AG09309 (cell line): ENCODE results near the gene PARPBP.
"Not testable (repeated sequence)": the region's sequence is repeated elsewhere in the genome, so short reads cannot be mapped to it uniquely, and the experiment has no call there.

Experiments used
- DNase-seq: peaks from one replicate; pipeline ENCODE4 v3.0.0-alpha.2; 2010; ENCODE audit warnings: low read depth
- H3K4me3 ChIP-seq: 2 replicates; pipeline ENCODE4 v1.5.1; 2011; ENCODE audit warnings: mild to moderate bottlenecking, low read depth, low read length, moderate library complexity; ENCODE audit not compliant: control insufficient read depth
- TF ChIP-seq, protein P1 (sequence below): IDR thresholded peaks from 2 replicates; pipeline ENCODE4 v1.5.1; 2011; ENCODE audit warnings: mild to moderate bottlenecking, low read depth, low read length, inconsistent platforms; ENCODE audit not compliant: insufficient read depth, control insufficient read depth; ENCODE audit errors: missing control alignments

The PARPBP gene, protein sequence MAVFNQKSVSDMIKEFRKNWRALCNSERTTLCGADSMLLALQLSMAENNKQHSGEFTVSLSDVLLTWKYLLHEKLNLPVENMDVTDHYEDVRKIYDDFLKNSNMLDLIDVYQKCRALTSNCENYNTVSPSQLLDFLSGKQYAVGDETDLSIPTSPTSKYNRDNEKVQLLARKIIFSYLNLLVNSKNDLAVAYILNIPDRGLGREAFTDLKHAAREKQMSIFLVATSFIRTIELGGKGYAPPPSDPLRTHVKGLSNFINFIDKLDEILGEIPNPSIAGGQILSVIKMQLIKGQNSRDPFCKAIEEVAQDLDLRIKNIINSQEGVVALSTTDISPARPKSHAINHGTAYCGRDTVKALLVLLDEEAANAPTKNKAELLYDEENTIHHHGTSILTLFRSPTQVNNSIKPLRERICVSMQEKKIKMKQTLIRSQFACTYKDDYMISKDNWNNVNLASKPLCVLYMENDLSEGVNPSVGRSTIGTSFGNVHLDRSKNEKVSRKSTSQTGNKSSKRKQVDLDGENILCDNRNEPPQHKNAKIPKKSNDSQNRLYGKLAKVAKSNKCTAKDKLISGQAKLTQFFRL

DNA sequence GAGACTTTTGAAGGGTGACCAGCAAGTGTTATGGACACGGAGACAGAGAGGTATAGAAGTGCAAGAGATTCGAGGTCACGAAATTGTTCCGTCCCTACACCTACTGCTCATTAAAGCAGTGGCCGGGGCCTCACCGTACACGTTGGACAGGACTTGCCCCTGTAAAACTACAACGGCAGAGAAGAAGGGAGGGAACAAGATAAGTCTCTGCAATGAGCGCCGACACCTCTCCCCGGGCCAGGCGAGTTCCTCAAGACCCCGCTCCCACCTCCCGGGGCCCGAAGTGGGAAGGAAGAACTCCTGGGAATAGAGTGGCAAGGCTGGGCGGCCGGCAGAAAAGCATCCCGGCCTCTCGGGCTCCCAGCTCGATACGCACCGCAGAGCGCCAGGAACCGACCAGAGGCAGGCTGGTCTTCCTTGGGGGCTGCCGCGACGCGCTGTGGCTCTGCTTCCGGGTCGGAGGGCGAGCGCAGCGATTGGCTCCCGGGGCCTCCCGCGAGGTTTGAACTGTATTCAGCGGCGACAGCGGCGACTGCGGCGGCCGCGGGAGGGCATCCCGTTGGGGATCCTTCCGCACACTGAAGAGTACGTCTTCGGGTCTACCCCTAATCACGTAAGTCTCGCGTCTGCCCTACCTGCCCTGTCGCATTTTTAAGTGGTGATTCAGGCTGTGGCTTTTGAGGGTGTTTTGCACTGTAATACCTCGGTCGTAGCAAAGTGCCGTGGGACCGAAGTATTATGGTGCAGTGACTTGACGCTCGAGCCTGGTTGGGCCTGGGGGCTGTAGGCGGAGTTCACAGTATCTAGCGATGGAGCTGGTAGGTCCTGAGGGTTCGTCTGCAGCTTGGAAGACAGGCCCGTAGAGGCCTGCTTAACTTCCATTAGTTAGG, at the start of gene PARPBP, which contains the start of gene NUP37:
Gene PARPBP (plus strand): TSS at position 510 of the 890 bp plus-strand sequence. CDS start 3,706 bp downstream, outside the sequence.
Gene NUP37 (minus strand): TSS at position 441 of the 890 bp plus-strand sequence. CDS start 1,596 bp downstream, outside the sequence.
- TF ChIP-seq, protein P1, sequence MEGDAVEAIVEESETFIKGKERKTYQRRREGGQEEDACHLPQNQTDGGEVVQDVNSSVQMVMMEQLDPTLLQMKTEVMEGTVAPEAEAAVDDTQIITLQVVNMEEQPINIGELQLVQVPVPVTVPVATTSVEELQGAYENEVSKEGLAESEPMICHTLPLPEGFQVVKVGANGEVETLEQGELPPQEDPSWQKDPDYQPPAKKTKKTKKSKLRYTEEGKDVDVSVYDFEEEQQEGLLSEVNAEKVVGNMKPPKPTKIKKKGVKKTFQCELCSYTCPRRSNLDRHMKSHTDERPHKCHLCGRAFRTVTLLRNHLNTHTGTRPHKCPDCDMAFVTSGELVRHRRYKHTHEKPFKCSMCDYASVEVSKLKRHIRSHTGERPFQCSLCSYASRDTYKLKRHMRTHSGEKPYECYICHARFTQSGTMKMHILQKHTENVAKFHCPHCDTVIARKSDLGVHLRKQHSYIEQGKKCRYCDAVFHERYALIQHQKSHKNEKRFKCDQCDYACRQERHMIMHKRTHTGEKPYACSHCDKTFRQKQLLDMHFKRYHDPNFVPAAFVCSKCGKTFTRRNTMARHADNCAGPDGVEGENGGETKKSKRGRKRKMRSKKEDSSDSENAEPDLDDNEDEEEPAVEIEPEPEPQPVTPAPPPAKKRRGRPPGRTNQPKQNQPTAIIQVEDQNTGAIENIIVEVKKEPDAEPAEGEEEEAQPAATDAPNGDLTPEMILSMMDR, result peak; percentile 2
- H3K4me3 ChIP-seq, result peak within 1 kb of the TSS; percentile 88
- DNase-seq, result peak; percentile 33

DNA sequence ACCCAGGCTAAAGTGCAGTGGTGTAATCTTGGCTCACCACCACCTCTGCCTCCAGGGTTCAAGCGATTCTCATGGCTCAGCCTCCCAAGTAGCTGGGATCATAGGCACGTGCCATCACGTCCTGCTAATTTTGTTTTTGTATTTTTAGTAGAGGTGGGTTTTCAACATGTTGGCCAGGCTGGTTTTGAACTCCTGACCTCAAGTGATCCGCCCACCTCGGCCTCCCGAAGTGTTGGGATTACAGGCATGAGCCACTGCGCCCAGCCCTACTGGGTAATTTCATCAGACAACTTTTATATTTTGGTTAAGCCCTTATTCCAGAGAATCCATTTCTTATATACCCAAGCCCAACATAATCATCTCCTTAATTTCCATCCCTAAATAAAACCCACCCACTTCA, 47.9 kb upstream of the PARPBP start:
- not testable (repeated sequence) for H3K4me3 ChIP-seq, DNase-seq

DNA sequence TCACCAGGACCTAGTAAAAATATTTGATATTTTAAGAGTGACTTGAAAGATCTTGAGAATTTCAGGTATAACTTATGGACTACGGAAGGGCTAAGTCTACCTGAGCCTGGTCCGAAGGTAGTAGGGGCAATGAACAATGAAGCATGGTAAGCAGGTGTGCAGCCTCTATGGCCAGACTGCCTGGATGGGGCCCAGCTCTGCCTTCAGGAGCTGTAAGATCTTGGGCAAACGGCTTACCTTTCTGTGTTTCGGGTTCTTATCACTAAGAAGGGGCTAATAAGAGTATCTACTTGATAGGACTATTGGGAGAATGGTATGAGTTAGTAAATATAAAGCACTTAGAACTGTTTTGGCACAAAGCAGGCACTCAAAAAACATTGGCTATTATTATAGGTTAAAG, 39.1 kb upstream of the PARPBP start:
- no peak overlapping the region for H3K4me3 ChIP-seq
- TF ChIP-seq, protein P1, result no peak
- DNase-seq, result no peak

DNA sequence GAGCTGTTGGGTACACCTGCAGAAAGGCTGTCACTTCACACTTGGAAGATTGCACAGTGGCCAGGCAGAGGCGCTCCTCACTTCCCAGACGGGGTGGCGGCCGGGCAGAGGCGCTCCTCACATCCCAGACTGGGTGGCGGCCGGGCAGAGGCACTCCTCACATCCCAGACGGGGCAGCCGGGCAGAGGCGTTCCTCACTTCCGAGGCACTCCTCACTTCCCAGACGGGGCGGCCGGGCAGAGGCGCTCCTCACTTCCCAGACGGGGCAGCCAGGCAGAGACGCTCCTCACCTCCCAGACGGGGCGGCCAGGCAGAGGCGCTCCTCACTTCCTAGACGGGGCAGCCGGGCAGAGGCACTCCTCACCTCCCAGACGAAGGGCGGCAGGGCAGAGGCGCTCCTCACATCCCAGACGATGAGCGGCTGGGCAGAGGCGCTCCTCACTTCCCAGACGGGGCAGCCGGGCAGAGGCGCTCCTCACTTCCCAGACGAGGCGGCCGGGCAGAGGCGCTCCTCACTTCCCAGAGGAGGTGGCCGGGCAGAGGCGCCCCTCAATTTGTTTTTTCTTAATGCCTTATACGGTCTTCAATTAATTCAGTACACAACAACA, 30.7 kb upstream of the PARPBP start:
- DNase-seq, H3K4me3 ChIP-seq: not testable (repeated sequence)

DNA sequence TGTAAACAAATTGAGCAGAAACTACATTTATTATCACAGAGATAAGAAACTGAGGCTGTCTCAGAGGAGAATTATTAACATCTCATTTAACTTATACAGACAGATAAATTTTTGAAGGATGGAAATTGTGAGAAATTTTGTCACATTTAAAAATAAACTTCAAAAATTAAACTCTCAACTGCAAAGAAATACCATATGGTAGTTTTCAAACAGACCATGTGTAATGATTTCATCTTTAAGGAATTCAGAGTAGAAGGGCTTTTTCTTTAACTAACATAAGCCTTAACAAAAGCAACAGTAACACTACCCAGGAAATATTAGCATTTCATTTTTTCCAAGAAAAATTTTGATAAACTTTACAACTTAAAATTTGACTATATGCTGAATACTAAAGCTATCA, 26.7 kb upstream of the PARPBP start:
- H3K4me3 ChIP-seq, result no peak overlapping the region
- no peak for DNase-seq
- TF ChIP-seq, protein P1, result no peak

DNA sequence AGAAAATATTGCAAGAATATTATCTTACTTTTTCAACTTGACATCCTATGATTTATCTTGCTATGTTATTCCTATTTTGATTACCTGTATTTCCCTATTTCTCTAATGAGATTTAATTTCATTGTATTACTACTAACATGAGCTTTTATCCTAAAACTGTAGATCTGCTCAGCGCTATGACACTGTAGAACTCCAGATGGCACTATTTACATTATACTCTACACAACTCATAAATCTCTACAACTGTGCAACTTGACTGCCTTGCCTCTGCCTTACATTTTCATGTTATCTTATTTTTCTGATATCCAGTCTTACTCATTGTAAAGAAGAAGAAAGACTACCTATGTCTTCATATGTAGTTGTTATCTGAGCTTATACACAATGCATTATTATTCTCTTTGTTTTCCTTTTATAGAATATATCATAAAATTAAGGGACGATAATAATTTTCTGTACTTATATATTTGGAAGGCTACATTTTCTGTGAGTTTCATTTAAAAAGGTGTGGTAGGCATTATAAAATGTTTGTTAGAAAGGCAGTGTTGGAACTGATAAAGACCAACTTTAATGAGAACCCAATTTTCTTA, 24.2 kb upstream of the PARPBP start:
- no peak overlapping the region for H3K4me3 ChIP-seq
- DNase-seq, result no peak
- TF ChIP-seq, protein P1, result peak; percentile 47

DNA sequence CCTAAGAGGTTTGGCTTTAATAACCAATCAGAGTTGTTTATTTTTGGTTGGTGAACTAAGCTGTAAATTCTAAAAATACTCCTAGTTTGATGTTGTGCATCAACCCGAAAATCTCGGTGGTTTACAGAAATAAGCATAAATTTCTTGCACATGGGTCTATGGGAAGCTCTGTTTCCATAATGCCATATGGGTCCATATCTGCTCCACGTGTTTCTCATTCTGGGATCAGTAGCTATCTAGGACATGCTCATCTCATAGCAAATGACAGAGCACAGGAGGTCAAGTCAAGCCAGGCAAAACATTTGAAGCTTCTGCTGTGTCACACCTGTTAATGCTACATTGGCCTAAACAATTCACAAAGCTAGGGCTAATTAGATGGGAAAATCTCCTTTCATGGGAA, 23.1 kb upstream of the PARPBP start:
- TF ChIP-seq, protein P1, result no peak
- DNase-seq, result no peak
- H3K4me3 ChIP-seq, result no peak overlapping the region
